HepG2 (cell line): Measurements from ENCODE around the gene WHAMM. TPM values are rescaled to one million over a fixed set of nuclear protein-coding genes. Genes with fewer than 3 reads are reported as not detected.

Source experiments
- ATAC-seq: fragments of 200-7000 bp; cut with Tn5 transposase; 3 replicates; pipeline ENCODE4 v1.9.1; 2020; ENCODE audit warnings: mild to moderate bottlenecking, moderate library complexity
- BruUV-seq: library from RNA; stranded (reverse); fragments of 400-500 nt; replicated peaks from 2 replicates; lab custom pipeline; 2021; lab: Mats Ljungman, UMichigan
- CTCF ChIA-PET: fragments of 300-600 bp; formaldehyde crosslinking; extraction: SDS; loops from one replicate; lab custom pipeline; 2021; ENCODE audit warnings: low total read pairs, inconsistent platforms, low intra/inter-chr PET ratio; lab: Yijun Ruan, JAX
- POLR2A ChIA-PET: fragments of 350-600 bp; sonication (Branson Sonifier 250); formaldehyde crosslinking; loops from one replicate; lab custom pipeline; 2020; ENCODE audit warnings: antibody characterized with exemption, inconsistent platforms; lab: Yijun Ruan, JAX
- DNase-seq: peaks from one replicate; pipeline ENCODE4 v3.0.0-alpha.2; 2015; ENCODE audit warnings: low spot score
- FAIRE-seq: peaks from 3 replicates; lab custom pipeline; 2011; peaks lifted over from hg19 to GRCh38; lab: Jason Lieb, UNC
- H2AFZ ChIP-seq: one replicate; pipeline ENCODE4 v1.6.1; 2011; ENCODE audit warnings: low read length, inconsistent platforms
- H3K27ac ChIP-seq: fragments of 300-600 bp; 3 replicates; pipeline ENCODE4 v1.8.0; 2011; ENCODE audit warnings: mixed run types, mild to moderate bottlenecking, mixed read lengths, low read length, inconsistent platforms; ENCODE audit not compliant: insufficient read depth; ENCODE audit errors: extremely low read length
- H3K27me3 ChIP-seq, 2 experiments: fragments of 200-600 bp in 1 of 2; 2 replicates in 1 of 2; 3 replicates in 1 of 2; pipeline versions ENCODE4 v1.6.0 to v1.8.0; 2011; ENCODE audit warnings: low read length in 2 of 2, mild to moderate bottlenecking in 2 of 2, moderate library complexity in 2 of 2, inconsistent platforms in 1 of 2; ENCODE audit not compliant: insufficient read depth in 2 of 2, control insufficient read depth in 1 of 2
- H3K36me3 ChIP-seq, 2 experiments: fragments of 200-600 bp in 1 of 2; replicated peaks in 1 of 2; 2 replicates in 1 of 2; 3 replicates in 1 of 2; pipeline versions ENCODE4 v1.5.1 to v1.8.0; 2011; ENCODE audit warnings: low read length in 2 of 2, inconsistent platforms in 1 of 2; ENCODE audit not compliant: insufficient read depth in 2 of 2, control insufficient read depth in 1 of 2
- H3K4me1 ChIP-seq: 2 replicates; pipeline ENCODE4 v1.5.1; 2012; ENCODE audit warnings: low read length, inconsistent platforms; ENCODE audit not compliant: insufficient read depth
- H3K4me2 ChIP-seq: 2 replicates; pipeline ENCODE4 v1.6.0; 2011; ENCODE audit warnings: low read depth, low read length, inconsistent platforms
- H3K4me3 ChIP-seq, 3 experiments: fragments of 200-600 bp in 1 of 3; sonication (generic), shearing (Covaris generic) in 1 of 3; replicated peaks in 1 of 3; 2 replicates each; pipeline ENCODE4 v1.5.1; 2011 to 2016; ENCODE audit warnings: low read length in 3 of 3, inconsistent platforms in 2 of 3, low read depth in 2 of 3, mild to moderate bottlenecking in 2 of 3, control low read depth in 1 of 3, mixed read lengths in 1 of 3; ENCODE audit not compliant: insufficient read depth in 1 of 3
- H3K79me2 ChIP-seq: one replicate; pipeline ENCODE4 v1.6.1; 2011; ENCODE audit warnings: low read length, inconsistent platforms; ENCODE audit not compliant: insufficient read depth
- H3K9ac ChIP-seq: 2 replicates; pipeline ENCODE4 v1.6.0; 2011; ENCODE audit warnings: mild to moderate bottlenecking, low read depth, low read length, inconsistent platforms; ENCODE audit not compliant: insufficient read depth
- H3K9me3 ChIP-seq: 2 replicates; pipeline ENCODE4 v1.5.1; 2012; ENCODE audit warnings: mild to moderate bottlenecking, low read length
- H4K20me1 ChIP-seq: 2 replicates; pipeline ENCODE4 v1.6.0; 2011; ENCODE audit warnings: inconsistent platforms, mild to moderate bottlenecking, low read length, moderate library complexity; ENCODE audit not compliant: insufficient read depth
- ATF7-NPFF ChIP-seq: sonication (generic); formaldehyde crosslinking; IDR thresholded peaks from 2 replicates; pipeline ENCODE4 v1.8.1; 2023; ENCODE audit warnings: mild to moderate bottlenecking, low read depth, missing genetic modification reagents, moderate library complexity
- HDAC2 ChIP-seq: sonication (generic); formaldehyde crosslinking; IDR thresholded peaks from 2 replicates; pipeline ENCODE4 v1.4.0; 2020; ENCODE audit warnings: missing genetic modification reagents
- HNRNPK ChIP-seq: fragments of 200-400 bp; formaldehyde crosslinking; IDR thresholded peaks from 2 replicates; pipeline ENCODE4 v1.6.1; 2018; ENCODE audit warnings: low read length, low read depth, moderate library complexity, mild to moderate bottlenecking; ENCODE audit not compliant: poor library complexity, severe bottlenecking
- NFE2L1 ChIP-seq: sonication (generic); formaldehyde crosslinking; IDR thresholded peaks from 2 replicates; pipeline ENCODE4 v1.4.0; 2020; ENCODE audit warnings: missing genetic modification reagents, mild to moderate bottlenecking, borderline replicate concordance
- TCF7 ChIP-seq: sonication (generic); IDR thresholded peaks from 2 replicates; pipeline ENCODE4 v1.6.1; 2016; ENCODE audit warnings: antibody characterized with exemption, low read depth
- XBP1 ChIP-seq: sonication (generic); formaldehyde crosslinking; IDR thresholded peaks from 2 replicates; pipeline ENCODE4 v1.5.0; 2020; ENCODE audit warnings: missing genetic modification reagents
- ZBTB8A ChIP-seq: sonication (generic); formaldehyde crosslinking; IDR thresholded peaks from 2 replicates; pipeline ENCODE4 v1.4.0; 2020; ENCODE audit warnings: mild to moderate bottlenecking, low read depth, missing genetic modification reagents, borderline replicate concordance
- ZNF777 ChIP-seq: sonication (generic); formaldehyde crosslinking; IDR thresholded peaks from 2 replicates; pipeline ENCODE4 v1.4.0; 2020; ENCODE audit warnings: missing genetic modification reagents
- ZSCAN30 ChIP-seq: sonication (generic); formaldehyde crosslinking; IDR thresholded peaks from 2 replicates; pipeline ENCODE4 v1.5.0; 2020; ENCODE audit warnings: mild to moderate bottlenecking, missing genetic modification reagents
- ZZZ3 ChIP-seq: sonication (generic); formaldehyde crosslinking; IDR thresholded peaks from 2 replicates; pipeline ENCODE4 v1.4.0; 2020; ENCODE audit warnings: missing genetic modification reagents, mild to moderate bottlenecking, borderline replicate concordance
- WGBS: methylation state at CpG from one replicate; pipeline ENCODE4 v1.1.6; 2017; ENCODE audit warnings: low lambda C conversion rate; 5-methylcytosine and 5-hydroxymethylcytosine counted together
- in situ Hi-C: cut with HindIII; loops from 2 replicates; pipeline ENCODE4 v1.10.0; 2017; ENCODE audit warnings: low pct_unique_long_range_greater_than_20kb; ENCODE audit not compliant: extremely low pct_ligation_motif_present
- intact Hi-C: fragments of 100-400 bp; cut with micrococcal nuclease; formaldehyde crosslinking; loops from one replicate; pipeline ENCODE4 v1.10.0; 2022; ENCODE audit not compliant: unreplicated experiment
- polyA plus RNA-seq, 8 experiments: library from polyadenylated mRNA; depleted of rRNA in 3 of 8; stranded (reverse) in 7 of 8; unstranded in 1 of 8; fragments of >200 nt; fragmentation: Illumina TruSeq in 4 of 8; extraction: Trizol in 4 of 8; gene quantifications; 2 replicates each; pipeline versions ENCODE4 v1.2.1 to v1.2.3, GENCODE V29; 2011 to 2016; ENCODE audit warnings: low read depth in 4 of 8, missing spikeins in 1 of 8, mixed read lengths in 1 of 8; ENCODE audit not compliant: insufficient read depth in 1 of 8
- total RNA-seq, 5 experiments: library from RNA; depleted of rRNA; stranded (reverse); fragments of >200 nt; fragmentation: Illumina TruSeq; extraction: Trizol; gene quantifications; 2 replicates each; pipeline ENCODE4 v1.2.3, GENCODE V29; 2016; ENCODE audit warnings: low read depth in 1 of 5
- TF ChIP-seq, protein P1 (sequence below): sonication (generic); formaldehyde crosslinking; IDR thresholded peaks from 2 replicates; pipeline ENCODE4 v1.4.0; 2020; ENCODE audit warnings: missing genetic modification reagents, borderline replicate concordance

Gene WHAMM
- total and polyA plus RNA-seq, 2 of the 13 experiments (the other 11 are each of a cell fraction or from before 2014, with no cell fraction given): 2.9 to 3.0 TPM

DNA sequence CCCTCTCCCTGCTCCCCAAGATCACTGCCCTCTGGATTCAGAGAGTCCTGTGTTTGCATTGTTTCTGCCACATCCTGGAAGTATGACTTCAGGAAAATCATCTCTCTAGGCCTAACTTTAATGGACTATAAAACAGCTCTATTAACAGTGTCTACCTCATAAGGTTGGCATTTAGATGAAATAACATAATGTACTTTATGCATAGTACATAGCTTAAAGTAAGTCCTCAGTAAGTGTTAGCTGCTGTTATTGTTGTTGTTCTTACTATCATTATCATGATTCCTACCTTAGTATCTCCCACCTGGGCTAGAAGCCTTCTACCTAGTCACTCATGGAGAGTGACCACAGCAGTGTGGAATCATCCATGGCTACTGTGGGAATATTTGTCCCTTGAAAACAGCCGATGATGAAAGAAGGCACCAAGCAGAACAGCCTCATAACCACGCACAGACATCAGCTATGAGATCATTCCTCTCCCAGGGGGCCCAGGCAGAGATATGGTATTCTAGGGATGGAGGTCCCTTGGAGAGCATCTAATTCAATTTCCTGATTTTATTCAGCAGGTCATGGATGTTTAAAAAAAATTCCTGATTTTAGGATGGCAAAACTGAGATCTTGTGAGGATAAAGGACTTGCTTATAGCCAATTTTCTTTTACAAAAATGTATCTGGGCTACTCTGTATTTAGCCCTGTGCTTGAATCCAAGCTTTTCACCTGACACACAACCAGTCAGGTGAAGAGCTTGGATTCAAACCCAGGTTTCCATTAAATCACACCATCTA is 5.4 kb upstream of the WHAMM start:
- Histone ChIP-seq H2AFZ (no peak overlapping the region), H3K4me2 (no peak overlapping the region), H4K20me1 (no peaks in the 10 kb centered on the region), H3K9me3 (no peaks in the 10 kb centered on the region), H3K4me3 (no peak overlapping the region), H3K79me2 (no peaks in the 10 kb centered on the region), H3K4me1 (peaks cover 25% of the 10 kb centered on the region), H3K27me3 (no peaks in the 10 kb centered on the region; a peak in 2 of 5 replicates), H3K9ac (no peak overlapping the region), H3K36me3 (no peaks in the 10 kb centered on the region), H3K27ac (no peak overlapping the region)
- 0% methylated on average over 2 of the region's 2 CpGs for WGBS
- POLR2A ChIA-PET: interaction anchor here (1.4 kb wide), 1 partner anchor 54 kb away, joined by 7 read pairs; no protein-coding TSS in a partner anchor
- FAIRE-seq: no peak
- intact Hi-C loops: no loop called here
- ATAC-seq: no peak
- in situ Hi-C loops: no loop called here
- TF ChIP-seq ZSCAN30 (CRISPR knock-in tag): no peak
- no peak for TF ChIP-seq HDAC2 (CRISPR knock-in tag)
- TF ChIP-seq HNRNPK: no peak
- no peak for TF ChIP-seq ATF7-NPFF (CRISPR knock-in tag)
- TF ChIP-seq, protein P1, sequence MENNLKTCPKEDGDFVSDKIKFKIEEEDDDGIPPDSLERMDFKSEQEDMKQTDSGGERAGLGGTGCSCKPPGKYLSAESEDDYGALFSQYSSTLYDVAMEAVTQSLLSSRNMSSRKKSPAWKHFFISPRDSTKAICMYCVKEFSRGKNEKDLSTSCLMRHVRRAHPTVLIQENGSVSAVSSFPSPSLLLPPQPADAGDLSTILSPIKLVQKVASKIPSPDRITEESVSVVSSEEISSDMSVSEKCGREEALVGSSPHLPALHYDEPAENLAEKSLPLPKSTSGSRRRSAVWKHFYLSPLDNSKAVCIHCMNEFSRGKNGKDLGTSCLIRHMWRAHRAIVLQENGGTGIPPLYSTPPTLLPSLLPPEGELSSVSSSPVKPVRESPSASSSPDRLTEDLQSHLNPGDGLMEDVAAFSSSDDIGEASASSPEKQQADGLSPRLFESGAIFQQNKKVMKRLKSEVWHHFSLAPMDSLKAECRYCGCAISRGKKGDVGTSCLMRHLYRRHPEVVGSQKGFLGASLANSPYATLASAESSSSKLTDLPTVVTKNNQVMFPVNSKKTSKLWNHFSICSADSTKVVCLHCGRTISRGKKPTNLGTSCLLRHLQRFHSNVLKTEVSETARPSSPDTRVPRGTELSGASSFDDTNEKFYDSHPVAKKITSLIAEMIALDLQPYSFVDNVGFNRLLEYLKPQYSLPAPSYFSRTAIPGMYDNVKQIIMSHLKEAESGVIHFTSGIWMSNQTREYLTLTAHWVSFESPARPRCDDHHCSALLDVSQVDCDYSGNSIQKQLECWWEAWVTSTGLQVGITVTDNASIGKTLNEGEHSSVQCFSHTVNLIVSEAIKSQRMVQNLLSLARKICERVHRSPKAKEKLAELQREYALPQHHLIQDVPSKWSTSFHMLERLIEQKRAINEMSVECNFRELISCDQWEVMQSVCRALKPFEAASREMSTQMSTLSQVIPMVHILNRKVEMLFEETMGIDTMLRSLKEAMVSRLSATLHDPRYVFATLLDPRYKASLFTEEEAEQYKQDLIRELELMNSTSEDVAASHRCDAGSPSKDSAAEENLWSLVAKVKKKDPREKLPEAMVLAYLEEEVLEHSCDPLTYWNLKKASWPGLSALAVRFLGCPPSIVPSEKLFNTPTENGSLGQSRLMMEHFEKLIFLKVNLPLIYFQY (CRISPR knock-in tag): no peak
- no peak for TF ChIP-seq XBP1 (CRISPR knock-in tag)
- TF ChIP-seq NFE2L1: no peak
- no peak for TF ChIP-seq ZBTB8A (CRISPR knock-in tag)
- TF ChIP-seq ZNF777: no peak
- TF ChIP-seq TCF7: no peak
- TF ChIP-seq ZZZ3: no peak
- no TSS peak for BruUV-seq
- no peak for DNase-seq
- CTCF ChIA-PET: no interaction called here
